Fibroblast of lung (primary cell): ENCODE results near the gene DLL1.

ENCODE experiments used
- EZH2 ChIP-seq: IDR thresholded peaks from 2 replicates; pipeline ENCODE4 v1.5.1; 2012; ENCODE audit warnings: low read length, control low read depth, mild to moderate bottlenecking; ENCODE audit errors: missing control alignments
- TF ChIP-seq, protein P1 (sequence below), 2 donors: IDR thresholded peaks in 1 of 2; conservative IDR thresholded peaks in 1 of 2; 1 replicate in 1 of 2; 2 replicates in 1 of 2; pipeline ENCODE4 v1.5.1; 2011 to 2012; ENCODE audit warnings: low read length in 2 of 2, control low read depth in 1 of 2, inconsistent platforms in 1 of 2, low read depth in 1 of 2, mild to moderate bottlenecking in 1 of 2

DNA sequence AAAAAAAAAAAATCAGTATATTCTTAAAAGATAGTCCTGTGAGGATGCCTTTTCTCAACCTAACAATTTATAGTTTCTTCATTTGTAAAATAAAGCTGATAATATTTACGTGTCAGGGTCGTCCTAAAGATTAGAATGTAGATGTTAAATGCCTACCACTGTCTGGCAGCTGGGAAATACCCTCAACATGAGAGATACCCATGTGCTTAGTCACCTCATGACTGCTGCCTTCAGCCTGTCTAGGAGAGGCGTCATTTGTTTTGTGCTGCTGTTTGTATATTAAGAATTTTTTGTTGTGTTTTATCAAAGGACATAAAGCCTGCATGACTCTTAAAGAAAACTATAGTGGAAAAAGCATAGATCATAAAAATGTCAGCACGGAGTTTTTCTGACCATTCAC is 25.2 kb upstream of the DLL1 start:
- TF ChIP-seq, protein P1, sequence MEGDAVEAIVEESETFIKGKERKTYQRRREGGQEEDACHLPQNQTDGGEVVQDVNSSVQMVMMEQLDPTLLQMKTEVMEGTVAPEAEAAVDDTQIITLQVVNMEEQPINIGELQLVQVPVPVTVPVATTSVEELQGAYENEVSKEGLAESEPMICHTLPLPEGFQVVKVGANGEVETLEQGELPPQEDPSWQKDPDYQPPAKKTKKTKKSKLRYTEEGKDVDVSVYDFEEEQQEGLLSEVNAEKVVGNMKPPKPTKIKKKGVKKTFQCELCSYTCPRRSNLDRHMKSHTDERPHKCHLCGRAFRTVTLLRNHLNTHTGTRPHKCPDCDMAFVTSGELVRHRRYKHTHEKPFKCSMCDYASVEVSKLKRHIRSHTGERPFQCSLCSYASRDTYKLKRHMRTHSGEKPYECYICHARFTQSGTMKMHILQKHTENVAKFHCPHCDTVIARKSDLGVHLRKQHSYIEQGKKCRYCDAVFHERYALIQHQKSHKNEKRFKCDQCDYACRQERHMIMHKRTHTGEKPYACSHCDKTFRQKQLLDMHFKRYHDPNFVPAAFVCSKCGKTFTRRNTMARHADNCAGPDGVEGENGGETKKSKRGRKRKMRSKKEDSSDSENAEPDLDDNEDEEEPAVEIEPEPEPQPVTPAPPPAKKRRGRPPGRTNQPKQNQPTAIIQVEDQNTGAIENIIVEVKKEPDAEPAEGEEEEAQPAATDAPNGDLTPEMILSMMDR (conservative IDR thresholded peaks at IDR 0.05 in 1 of 2, IDR thresholded peaks at IDR 0.05 in 1 of 2; ENCODE audit: low read depth in 1 of 2, low read length in 2 of 2) = no peak
- TF ChIP-seq EZH2 = no peak
